ENCODE data around the gene B4GALT5. TPM values are rescaled to one million over a fixed set of nuclear protein-coding genes. Genes with fewer than 3 reads are reported as not detected.
A peak's percentile ranks its signal among the peaks of the same experiment; 100 is the strongest.

Gene B4GALT5
- total RNA-seq, 1 experiment from 2014 or later = 3.7 TPM

DNA sequence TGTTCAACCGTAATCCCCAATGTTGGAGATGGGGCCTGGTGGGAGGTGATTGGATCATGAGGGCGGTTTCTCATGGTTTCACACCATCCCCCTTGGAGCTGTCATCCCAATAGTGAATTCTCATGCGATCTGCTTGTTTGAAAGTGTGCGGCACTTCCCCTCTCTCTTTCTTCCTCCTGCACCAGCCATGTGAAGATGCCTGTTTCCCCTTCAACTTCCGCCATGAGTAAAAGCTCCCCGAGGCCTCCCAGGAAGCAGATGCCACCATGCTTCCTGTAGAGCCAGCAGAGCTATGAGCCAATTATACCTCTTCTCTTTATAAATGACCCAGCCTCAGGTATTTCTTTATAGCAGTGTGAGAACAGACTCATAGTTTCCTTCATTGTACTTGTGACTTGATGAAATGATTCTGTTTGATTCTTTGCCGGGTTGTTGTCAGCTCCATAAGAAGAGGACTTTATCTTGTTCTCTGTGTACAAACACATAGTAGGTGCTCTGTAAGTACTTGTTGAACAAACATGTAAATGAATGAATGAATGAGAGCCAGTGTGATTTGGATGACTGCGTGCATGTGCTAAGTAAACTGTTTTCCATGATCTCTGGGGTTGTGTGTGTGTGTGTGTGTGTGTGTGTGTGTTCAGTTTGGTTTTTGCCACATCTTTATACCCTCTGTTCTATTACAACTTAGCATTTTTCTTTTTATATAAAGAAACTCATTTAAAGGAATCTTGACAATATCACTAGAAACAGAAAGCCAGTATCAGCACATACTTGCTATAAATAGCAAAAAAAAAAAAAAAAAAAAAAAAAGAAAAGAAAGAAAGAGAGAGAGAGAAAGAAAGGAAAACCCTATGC is 123.3 kb downstream of the B4GALT5 start:
- H3K4me2 ChIP-seq (ENCODE audit: low read depth, low read length, poor library complexity, severe bottlenecking) = no peak overlapping the region
- no peak overlapping the region for H3K4me3 ChIP-seq (ENCODE audit: low read length)
- H3K9me3 ChIP-seq (ENCODE audit: low read length) = no peaks in the 10 kb centered on the region
- no peak overlapping the region for H3K27ac ChIP-seq (ENCODE audit: low read length)
- no peaks in the 10 kb centered on the region for H3K79me2 ChIP-seq (ENCODE audit: low read length)
- H3K9me2 ChIP-seq (replicated peaks; ENCODE audit: insufficient read depth, low read length) = no peaks in the 10 kb centered on the region
- no peak for DNase-seq
- no peaks in the 10 kb centered on the region for H3K27me3 ChIP-seq (ENCODE audit: low read length)
- no peaks in the 10 kb centered on the region for H4K20me1 ChIP-seq (ENCODE audit: insufficient read depth, low read depth, low read length)
- no peaks in the 10 kb centered on the region for H3K36me3 ChIP-seq (ENCODE audit: insufficient read depth, low read length)
- no peak overlapping the region for H2AFZ ChIP-seq (ENCODE audit: low read length)
- H3K4me1 ChIP-seq (ENCODE audit: low read length) = no peaks in the 10 kb centered on the region
- no peak overlapping the region for H3K9ac ChIP-seq (ENCODE audit: low read length)

- Histone ChIP-seq H3K27ac (ENCODE audit: low read length) (no peak overlapping the region), H3K4me3 (ENCODE audit: low read length) (no peak overlapping the region), H3K9ac (ENCODE audit: low read length) (no peak overlapping the region), H3K79me2 (ENCODE audit: low read length) (no peaks in the 10 kb centered on the region), H3K4me1 (ENCODE audit: low read length) (no peaks in the 10 kb centered on the region), H3K27me3 (ENCODE audit: low read length) (no peaks in the 10 kb centered on the region), H3K9me3 (ENCODE audit: low read length) (no peaks in the 10 kb centered on the region), H3K9me2 (replicated peaks; ENCODE audit: insufficient read depth, low read length) (no peaks in the 10 kb centered on the region), H3K4me2 (ENCODE audit: low read depth, low read length, poor library complexity, severe bottlenecking) (no peak overlapping the region), H2AFZ (ENCODE audit: low read length) (no peak overlapping the region), H4K20me1 (ENCODE audit: insufficient read depth, low read depth, low read length) (no peaks in the 10 kb centered on the region), H3K36me3 (ENCODE audit: insufficient read depth, low read length) (no peaks in the 10 kb centered on the region)
- no peak for DNase-seq
Measured at GRCh38 chr20:49589747-49590146, 123.9 kb downstream of the B4GALT5 start.

- Histone ChIP-seq H3K4me2 (ENCODE audit: low read depth, low read length, poor library complexity, severe bottlenecking) (no peak overlapping the region), H3K4me1 (ENCODE audit: low read length) (no peaks in the 10 kb centered on the region), H3K27me3 (ENCODE audit: low read length) (no peaks in the 10 kb centered on the region), H3K79me2 (ENCODE audit: low read length) (no peaks in the 10 kb centered on the region), H3K36me3 (ENCODE audit: insufficient read depth, low read length) (no peaks in the 10 kb centered on the region), H3K4me3 (ENCODE audit: low read length) (no peak overlapping the region), H2AFZ (ENCODE audit: low read length) (no peak overlapping the region), H4K20me1 (ENCODE audit: insufficient read depth, low read depth, low read length) (no peaks in the 10 kb centered on the region), H3K27ac (ENCODE audit: low read length) (no peak overlapping the region), H3K9me2 (replicated peaks; ENCODE audit: insufficient read depth, low read length) (no peaks in the 10 kb centered on the region), H3K9me3 (ENCODE audit: low read length) (no peaks in the 10 kb centered on the region), H3K9ac (ENCODE audit: low read length) (no peak overlapping the region)
- no peak for DNase-seq
Measured at GRCh38 chr20:49587111-49587570, 126.5 kb downstream of the B4GALT5 start.

DNA sequence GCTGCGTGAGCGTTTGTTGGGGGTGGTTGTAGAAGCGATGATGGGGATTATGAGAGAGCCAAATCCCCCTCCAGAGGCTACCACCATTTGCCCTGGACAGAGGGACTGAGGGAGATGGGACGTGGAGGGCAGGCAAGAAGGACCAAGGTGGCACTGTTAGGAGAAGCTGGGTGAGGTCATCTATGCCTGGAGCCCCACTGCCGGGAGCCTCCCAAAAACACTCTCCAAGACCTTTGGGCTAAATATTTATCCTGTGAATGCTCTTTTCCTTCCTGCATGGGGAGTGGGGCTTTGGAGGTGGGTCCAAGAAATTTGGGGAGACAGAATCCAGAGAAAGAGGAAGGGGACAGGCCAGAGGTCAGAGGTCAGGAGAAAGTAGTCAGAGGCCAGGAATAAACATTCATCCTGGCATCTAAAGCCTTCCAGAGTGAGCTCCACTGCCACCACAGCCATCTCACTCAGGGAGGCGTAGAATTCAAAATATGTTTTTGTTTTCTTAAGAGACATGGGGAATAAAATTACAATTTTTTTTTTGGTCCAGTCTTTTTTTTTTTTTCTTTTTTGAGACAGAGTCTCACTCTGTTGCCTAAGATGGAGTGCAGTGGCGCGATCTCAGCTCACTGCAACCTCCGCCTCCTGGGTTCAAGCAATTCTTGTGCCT is 128.0 kb downstream of the B4GALT5 start:
- no peaks in the 10 kb centered on the region for H3K36me3 ChIP-seq (ENCODE audit: insufficient read depth, low read length)
- no peaks in the 10 kb centered on the region for H4K20me1 ChIP-seq (ENCODE audit: insufficient read depth, low read depth, low read length)

GRCh38 chr20:49584418-49585382 is 129.0 kb downstream of the B4GALT5 start:
- Histone ChIP-seq H3K9me2 (replicated peaks; ENCODE audit: insufficient read depth, low read length) (no peaks in the 10 kb centered on the region), H3K4me1 (ENCODE audit: low read length) (no peaks in the 10 kb centered on the region), H3K36me3 (ENCODE audit: insufficient read depth, low read length) (no peaks in the 10 kb centered on the region), H3K4me3 (ENCODE audit: low read length) (no peak overlapping the region), H3K9ac (ENCODE audit: low read length) (no peak overlapping the region), H3K27ac (ENCODE audit: low read length) (no peak overlapping the region), H3K79me2 (ENCODE audit: low read length) (no peaks in the 10 kb centered on the region), H3K9me3 (ENCODE audit: low read length) (no peaks in the 10 kb centered on the region), H2AFZ (ENCODE audit: low read length) (no peak overlapping the region), H4K20me1 (ENCODE audit: insufficient read depth, low read depth, low read length) (no peaks in the 10 kb centered on the region), H3K27me3 (ENCODE audit: low read length) (no peaks in the 10 kb centered on the region), H3K4me2 (ENCODE audit: low read depth, low read length, poor library complexity, severe bottlenecking) (no peak overlapping the region)
- DNase-seq = peak; percentile 22

More for the DNA sequence above, 128.0 kb downstream of the B4GALT5 start:
- no peaks in the 10 kb centered on the region for H3K9me2 ChIP-seq (replicated peaks; ENCODE audit: insufficient read depth, low read length)
- no peak overlapping the region for H3K4me3 ChIP-seq (ENCODE audit: low read length)
- no peaks in the 10 kb centered on the region for H3K79me2 ChIP-seq (ENCODE audit: low read length)
- H3K9ac ChIP-seq (ENCODE audit: low read length) = no peak overlapping the region
- no peaks in the 10 kb centered on the region for H3K27me3 ChIP-seq (ENCODE audit: low read length)
- no peaks in the 10 kb centered on the region for H3K4me1 ChIP-seq (ENCODE audit: low read length)
- no peak overlapping the region for H2AFZ ChIP-seq (ENCODE audit: low read length)
- DNase-seq = no peak
- no peak overlapping the region for H3K4me2 ChIP-seq (ENCODE audit: low read depth, low read length, poor library complexity, severe bottlenecking)
- H3K27ac ChIP-seq (ENCODE audit: low read length) = no peak overlapping the region
- no peaks in the 10 kb centered on the region for H3K9me3 ChIP-seq (ENCODE audit: low read length)

GRCh38 chr20:49583669-49584417 is 129.8 kb downstream of the B4GALT5 start:
- H3K36me3 ChIP-seq (ENCODE audit: insufficient read depth, low read length) = no peaks in the 10 kb centered on the region
- no peaks in the 10 kb centered on the region for H3K9me2 ChIP-seq (replicated peaks; ENCODE audit: insufficient read depth, low read length)
- no peaks in the 10 kb centered on the region for H3K9me3 ChIP-seq (ENCODE audit: low read length)
- H3K4me1 ChIP-seq (ENCODE audit: low read length) = no peaks in the 10 kb centered on the region
- DNase-seq = no peak
- no peak overlapping the region for H3K27ac ChIP-seq (ENCODE audit: low read length)
- H4K20me1 ChIP-seq (ENCODE audit: insufficient read depth, low read depth, low read length) = no peaks in the 10 kb centered on the region
- no peaks in the 10 kb centered on the region for H3K27me3 ChIP-seq (ENCODE audit: low read length)
- H3K4me2 ChIP-seq (ENCODE audit: low read depth, low read length, poor library complexity, severe bottlenecking) = no peak overlapping the region
- no peaks in the 10 kb centered on the region for H3K79me2 ChIP-seq (ENCODE audit: low read length)
- no peak overlapping the region for H3K9ac ChIP-seq (ENCODE audit: low read length)
- no peak overlapping the region for H3K4me3 ChIP-seq (ENCODE audit: low read length)
- H2AFZ ChIP-seq (ENCODE audit: low read length) = no peak overlapping the region

DNA sequence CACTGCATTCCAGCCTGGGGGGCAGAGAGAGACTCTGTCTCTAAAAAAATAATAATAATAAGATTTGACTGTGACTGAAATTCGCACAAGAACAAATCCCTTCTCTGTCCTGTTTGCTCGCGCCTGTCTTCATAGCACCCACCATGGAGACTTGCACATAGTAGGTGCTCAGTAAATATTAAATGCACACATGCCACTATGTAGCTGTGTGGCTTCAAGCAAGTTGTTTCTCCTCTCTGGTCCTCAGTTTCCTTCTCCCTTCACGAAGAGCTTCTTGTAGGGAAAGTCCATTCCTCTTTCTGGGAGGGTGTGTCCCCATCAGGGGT is 130.4 kb downstream of the B4GALT5 start:
- H3K79me2 ChIP-seq (ENCODE audit: low read length) = no peaks in the 10 kb centered on the region
- no peaks in the 10 kb centered on the region for H3K9me2 ChIP-seq (replicated peaks; ENCODE audit: insufficient read depth, low read length)
- no peaks in the 10 kb centered on the region for H3K36me3 ChIP-seq (ENCODE audit: insufficient read depth, low read length)
- H3K9ac ChIP-seq (ENCODE audit: low read length) = no peak overlapping the region
- H4K20me1 ChIP-seq (ENCODE audit: insufficient read depth, low read depth, low read length) = no peaks in the 10 kb centered on the region
- no peaks in the 10 kb centered on the region for H3K9me3 ChIP-seq (ENCODE audit: low read length)
- H2AFZ ChIP-seq (ENCODE audit: low read length) = no peak overlapping the region
- H3K4me2 ChIP-seq (ENCODE audit: low read depth, low read length, poor library complexity, severe bottlenecking) = no peak overlapping the region
- H3K4me1 ChIP-seq (ENCODE audit: low read length) = no peaks in the 10 kb centered on the region
- no peaks in the 10 kb centered on the region for H3K27me3 ChIP-seq (ENCODE audit: low read length)
- H3K4me3 ChIP-seq (ENCODE audit: low read length) = no peak overlapping the region
- no peak overlapping the region for H3K27ac ChIP-seq (ENCODE audit: low read length)
- peak; percentile 27 for DNase-seq
